Kasumi-1 (cell line): Measurements from ENCODE around the gene SLC25A21.

Source experiments
- DNase-seq, 2 experiments: peaks; one replicate each; lab custom pipeline; 2025; lab: John Stamatoyannopoulos, UW

Gene SLC25A21

DNA sequence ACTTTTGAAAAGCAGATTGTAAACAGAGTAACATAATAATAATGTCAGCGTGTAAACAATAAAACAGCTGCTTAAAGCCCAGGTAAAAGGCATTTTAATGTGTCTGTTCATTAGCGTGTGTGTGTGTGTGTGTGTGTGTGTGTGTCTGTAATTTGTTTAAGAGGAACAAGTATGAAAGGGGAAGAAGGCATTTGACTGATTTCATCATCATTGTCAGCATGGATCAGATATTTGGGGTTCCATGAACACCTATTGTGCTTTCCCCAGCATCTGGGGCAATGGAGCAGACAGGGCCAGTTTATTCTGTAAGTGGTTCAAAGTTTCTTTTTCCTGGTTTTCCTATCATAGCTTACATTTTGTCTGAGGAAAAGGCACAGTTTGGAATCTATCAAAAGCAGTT lies 28.9 kb downstream of the SLC25A21 start:
- DNase-seq: peak; percentile 37 to 52

DNA sequence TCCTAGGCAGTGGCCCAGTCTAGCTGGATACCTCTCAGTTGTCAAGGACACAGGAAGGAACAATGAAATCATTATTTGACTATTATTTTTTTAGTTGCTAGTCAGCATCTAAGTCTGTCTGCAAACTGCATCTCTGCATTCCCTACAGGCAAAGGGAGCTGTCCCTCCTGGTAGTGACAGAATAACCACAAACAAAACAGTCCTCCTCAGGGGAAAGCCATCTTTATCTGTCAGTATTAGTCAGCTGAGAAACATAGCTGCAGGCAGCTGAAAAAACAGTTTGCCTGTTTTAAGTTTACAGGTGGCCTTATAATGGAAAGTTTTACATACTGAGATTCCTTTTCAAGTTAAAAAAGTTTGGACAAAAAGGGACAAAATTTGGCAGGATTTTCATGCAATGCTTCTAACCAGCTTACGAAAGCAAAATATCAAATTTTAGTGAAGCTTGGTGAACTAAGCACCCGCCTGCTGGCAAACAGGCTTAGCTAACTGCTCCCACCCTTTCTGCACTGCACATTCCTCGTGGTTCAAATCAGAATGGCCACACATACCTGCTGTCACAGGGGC lies 29.5 kb downstream of the SLC25A21 start:
- no peak for DNase-seq

DNA sequence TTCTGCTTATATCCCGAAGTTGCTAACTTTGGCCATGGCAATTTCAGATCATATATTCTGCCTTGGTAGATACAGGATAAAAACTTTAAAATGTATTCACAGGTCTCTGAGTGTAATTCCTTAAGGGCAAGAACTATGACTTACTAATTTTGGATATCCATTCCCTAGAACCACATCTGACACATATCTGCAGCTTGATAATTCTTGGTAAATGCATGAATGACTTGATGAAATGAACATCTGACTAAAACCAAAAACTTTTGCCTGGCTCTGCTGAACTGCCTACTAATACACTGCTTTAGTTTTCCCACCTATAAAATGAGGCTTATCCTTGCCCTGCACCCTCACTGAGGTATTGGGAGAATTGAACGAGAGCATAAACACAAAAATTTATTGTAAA lies 32.2 kb downstream of the SLC25A21 start:
- DNase-seq: no peak

DNA sequence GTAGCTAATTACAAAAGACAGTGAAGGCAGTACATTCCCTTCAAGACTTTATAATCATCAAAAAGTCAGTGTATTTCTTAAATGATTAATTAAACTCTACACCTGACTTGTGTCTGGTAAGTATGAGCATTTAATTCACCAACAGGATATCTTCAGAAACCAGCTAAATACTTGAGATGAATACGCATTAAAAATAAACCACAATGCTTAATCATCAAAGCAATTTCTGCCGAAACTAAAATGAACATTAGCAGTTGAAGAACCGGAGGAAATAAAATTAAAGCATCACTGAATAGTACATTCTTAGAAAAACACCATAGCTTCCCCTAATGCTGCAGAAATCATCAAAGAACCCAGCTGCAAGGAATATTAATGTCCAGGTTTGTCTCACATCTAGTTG lies 32.7 kb downstream of the SLC25A21 start:
- DNase-seq: no peak

DNA sequence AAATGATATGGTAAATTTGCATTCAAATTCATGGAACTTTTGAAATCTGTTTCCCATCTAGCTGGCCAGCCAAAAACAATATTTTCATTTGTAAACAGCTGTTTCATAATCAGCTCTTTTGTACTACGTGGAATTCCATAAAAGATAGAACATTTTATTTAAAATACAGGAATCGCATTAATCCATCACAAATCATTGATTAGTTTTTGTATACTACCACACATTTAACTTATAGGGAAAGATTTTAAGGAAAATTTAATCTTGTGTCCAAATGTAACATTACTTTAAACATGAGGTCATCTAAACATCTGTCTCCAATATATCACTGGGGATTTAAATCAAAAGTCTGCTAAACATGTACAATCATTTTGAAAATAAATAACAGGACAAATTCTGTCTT lies 33.5 kb downstream of the SLC25A21 start:
- DNase-seq: no peak

DNA sequence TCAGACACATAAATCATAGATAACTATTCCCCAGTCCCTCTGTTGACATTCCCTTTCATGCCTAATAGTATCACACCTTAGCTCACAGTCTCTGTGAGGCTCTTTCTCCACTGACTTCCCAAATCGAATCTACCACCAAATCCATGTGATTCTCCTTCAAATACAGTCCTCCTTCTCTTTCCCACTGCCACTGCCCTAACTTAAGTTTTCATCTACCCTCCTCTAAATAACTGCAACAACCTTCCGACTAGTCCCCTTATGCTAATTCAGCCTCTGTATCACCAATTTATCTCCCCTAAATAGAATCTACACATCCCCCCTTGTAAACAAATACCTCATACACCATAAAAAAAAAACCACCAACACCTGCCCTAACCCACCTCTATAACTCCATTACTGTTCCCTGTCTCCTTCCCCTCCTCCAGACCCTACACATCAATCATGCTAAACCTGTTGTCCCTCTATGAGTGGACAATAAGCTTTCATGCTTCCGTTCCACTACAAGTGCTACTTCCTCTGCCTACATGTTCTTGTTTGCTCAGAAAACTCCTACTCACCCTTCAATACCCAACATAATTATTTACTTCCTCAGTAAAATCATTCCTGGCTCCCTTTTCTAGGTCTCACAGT lies 39.0 kb downstream of the SLC25A21 start:
- DNase-seq: no peak

DNA sequence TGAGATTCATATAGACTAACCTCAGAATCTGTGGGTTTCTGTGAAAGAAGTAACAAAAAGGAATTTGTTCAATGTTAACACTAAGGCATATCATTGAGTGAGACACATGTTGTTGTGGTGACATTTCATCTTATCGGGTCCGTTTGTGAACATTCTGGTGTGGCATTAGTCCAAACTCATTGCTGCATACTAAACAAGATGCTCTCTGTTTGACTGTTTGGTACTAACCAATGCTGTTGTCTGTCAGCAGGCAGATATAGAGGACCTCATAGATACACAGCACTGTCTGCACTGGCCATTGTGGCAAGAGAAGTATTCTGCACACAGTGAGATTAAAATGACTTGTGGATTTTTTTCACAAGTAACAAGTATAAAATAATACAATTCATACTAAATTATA lies 41.2 kb downstream of the SLC25A21 start:
- DNase-seq: no peak

DNA sequence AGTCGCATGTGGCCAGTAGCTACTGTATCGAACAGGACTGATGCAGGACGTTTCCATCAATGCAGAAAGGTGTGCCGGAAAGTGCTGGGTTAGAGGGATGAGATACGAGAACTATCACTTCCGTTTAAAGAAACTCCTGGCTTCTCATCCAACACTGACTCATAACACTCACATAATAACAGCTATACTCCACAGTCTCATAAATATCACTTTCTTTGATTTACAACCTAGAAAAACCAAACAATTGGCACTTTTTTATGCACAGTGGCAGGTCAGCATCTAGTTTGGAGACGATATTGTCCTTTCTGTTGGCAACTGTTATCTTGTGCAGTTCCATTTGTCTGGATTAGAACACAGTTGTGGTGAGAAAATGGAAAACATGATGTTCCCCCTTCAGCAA lies 43.4 kb downstream of the SLC25A21 start:
- no peak for DNase-seq

DNA sequence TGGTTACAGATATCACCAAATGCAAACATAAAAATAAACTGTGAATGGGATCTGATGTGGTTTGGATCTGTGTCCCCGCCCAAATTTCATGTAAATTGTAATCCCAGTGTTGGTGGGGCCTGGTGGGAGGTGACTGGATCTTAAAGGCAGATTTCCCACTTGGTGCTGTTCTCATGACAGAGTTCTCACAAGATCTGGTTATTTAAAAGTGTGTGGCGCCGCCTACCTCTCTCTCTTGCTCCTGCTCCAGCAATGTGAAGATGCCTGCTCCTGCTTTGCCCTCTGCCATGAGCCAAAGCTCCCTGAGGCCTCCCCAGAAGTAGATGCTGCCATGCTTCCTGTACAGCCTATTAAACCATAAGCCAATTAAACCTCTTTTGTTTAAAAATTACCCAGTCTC lies 47.8 kb downstream of the SLC25A21 start:
- DNase-seq: no peak

DNA sequence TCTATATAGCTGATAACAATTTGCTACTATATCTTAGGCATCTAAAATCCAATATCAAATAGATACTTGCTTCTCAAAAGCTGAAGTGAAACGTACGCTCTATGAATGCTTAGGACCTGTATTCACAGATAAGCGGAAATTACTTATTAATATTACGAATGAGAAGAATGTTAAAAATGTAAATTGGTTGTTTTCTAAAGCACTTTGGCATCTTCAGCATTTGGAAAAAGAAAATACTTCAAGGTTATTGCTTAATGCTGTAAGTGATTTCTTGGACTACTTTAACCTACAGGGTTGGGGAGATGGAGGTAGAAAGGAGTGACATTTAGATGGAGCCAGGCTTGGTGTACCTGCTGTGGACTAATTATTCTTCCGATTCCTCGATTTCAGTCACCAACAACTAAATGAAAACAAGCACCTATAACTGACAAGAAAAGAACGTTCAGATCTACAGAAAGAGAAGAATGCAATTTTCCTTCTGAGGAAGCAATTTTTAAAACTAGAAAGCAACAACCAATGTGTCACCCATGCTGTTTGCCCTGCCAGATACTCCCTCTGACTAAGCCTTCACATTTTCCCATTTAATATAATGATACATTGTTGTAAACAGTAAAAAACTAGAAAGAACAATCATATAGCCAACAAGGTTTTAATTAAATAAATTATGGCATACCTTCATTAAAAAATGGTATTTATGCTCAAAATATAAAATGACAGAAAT lies 49.3 kb downstream of the SLC25A21 start:
- no peak for DNase-seq

DNA sequence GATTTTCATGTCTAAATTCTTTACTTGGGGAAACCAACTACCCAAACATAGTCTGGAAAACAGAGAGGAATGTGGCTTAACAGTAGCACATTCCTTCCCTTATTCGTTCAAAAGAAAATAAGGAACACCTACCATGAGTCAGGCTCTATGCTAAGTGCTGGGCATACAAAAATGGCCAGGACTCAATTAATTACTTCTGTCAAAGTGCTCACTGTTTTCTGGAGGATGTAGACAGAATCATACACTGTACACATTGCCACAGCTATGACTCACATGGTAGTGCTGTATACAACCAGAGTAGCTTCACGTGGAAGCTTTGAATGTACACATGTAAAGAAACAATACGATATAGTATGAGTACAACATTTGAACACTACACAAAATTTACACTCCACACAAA lies 50.1 kb downstream of the SLC25A21 start:
- no peak for DNase-seq

DNA sequence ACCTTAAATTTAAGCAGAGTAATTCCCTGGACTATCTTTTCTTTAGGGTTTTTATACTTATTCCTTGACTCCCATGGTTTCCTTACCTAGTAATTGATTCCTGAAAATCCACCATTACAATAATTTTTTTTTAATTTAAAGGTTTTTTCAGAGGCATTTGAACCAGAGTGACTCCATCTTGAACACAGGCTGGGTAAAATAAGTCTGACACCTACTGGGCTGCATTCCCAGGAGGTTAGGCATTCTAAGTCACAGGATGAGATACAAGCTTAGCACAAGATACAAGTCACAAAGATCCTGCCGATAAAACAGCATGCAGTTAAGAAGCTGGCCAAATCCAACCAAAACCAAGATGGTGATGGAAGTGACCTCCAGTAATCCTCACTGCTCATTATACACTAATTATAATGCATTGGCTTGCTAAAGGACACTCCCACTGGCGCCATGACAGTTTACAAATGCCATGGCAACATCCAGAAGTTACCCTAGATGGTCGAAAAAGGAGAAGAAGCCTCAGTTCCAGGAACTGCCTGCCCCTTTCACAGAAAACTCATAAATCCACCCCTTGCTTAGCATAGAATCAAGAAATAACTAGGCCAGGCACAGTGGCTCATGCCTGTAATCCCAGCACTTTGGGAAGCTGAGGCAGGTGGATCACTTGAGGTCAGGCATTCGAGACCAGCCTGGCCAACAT lies 53.6 kb downstream of the SLC25A21 start:
- no peak for DNase-seq

DNA sequence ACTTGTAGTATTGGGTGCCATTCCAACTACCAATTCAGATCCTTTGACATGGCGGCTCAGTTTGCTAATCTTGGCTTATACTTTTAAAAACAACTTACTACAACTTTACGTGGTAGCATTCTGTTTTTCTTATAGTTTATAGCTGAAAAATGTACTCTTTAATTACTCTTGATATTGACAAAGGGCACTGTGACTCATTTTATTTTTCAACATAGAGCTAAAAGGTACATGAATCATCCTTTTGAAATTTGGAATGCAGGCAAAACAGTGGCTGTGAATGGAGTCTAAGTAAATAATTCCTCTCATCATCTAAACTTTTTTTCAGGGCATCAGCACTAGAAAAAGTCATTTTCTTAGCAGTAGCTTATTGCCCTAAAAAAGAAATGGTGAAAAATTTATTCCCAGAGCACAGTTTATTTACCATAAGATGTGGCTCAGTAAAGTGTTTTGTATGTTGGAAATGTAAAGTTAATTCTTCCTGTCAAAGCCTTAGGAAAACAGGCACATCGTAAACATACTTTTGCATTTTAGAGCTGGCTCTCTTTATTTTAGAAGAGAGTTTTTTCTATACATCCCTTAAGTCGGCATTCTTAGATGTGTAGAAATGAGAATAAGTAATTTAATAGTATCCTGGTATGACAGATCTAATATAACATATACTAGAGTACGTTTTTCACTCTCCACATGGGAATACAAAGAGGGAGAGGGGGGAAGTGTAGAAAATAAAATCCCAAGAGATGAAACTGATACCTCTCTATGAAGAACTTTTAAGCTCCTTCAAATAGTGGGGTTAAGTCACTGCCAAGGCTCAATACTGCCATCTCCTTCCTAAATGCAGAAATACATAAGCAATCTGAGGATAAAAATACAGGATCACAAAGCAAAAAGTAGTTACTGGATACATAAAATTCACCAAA lies 55.2 kb downstream of the SLC25A21 start:
- DNase-seq: peak in 1 of 2 experiments; percentile 12

DNA sequence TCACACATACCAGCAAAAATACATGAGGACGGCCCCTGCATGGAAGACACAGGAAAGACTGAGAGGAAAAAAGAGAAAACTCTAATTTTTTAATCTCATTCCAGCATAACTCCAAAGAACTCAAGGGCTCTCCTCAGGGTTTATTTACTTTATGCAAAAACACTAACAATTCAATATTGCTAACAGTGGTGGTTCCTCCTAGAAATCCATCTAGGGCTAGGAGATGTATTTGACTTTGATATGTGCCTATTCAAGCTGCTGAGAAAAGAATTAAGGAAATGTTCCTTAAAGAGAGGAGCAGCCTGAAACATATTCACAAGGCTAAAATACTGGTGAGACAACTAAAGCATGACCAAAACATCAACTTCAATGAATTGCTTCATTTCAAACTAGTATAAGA lies 57.0 kb downstream of the SLC25A21 start:
- no peak for DNase-seq

DNA sequence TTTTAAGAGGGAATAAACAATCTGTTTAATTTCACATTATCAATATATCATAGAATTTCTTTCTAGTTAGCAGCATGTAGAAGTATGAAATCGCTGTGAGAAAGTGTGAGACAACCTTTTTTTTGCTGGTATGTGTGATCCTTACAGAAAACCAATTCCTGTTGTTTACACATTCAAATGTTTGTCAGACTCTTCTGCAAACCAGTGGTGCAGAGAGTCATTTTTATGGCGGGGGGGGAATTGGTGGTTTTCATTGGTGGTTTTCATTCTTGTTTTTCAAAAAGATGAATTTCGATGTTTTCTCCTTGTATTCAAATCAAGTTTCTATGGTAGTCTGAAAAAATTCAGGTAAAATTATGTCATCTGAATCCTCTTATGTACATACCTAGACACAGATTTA lies 57.8 kb downstream of the SLC25A21 start:
- no peak for DNase-seq

DNA sequence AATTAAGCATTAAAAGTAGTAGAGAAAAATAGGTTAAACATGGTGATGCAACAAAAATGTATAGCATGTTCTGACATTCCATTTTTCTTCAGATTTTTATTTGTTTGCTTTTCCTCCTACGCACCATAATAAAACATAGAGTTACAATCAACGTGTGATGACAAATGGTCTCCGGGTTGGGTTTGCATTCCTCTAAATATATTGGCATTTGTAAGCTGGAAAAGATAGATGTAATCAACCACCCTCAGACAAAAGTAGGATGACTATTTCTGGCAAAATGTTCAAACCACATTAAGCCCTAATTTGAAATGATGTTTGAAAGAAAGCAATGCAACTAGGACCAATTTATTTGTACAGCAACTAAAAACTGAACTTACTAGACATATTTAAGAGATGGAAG lies 58.4 kb downstream of the SLC25A21 start:
- no peak for DNase-seq

DNA sequence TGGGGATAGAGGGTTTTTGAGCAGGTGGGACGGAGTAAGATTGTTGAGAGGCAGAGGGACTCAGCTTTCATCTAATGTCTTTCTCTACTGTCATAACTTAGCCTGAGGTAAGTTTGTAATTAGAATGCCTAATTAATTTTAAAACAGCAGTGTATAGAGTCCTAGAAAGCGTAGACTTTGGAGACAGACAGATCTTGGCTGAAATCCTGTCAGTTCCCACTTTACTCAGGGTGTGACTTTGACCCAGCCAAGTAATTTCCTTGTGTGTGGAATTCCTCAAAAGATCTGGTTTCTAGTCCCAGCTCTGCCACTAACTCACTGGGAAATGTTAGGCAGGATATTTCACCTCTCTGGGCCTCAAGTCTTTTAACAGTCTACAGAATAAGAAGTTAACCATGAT lies 74.3 kb downstream of the SLC25A21 start:
- no peak for DNase-seq

DNA sequence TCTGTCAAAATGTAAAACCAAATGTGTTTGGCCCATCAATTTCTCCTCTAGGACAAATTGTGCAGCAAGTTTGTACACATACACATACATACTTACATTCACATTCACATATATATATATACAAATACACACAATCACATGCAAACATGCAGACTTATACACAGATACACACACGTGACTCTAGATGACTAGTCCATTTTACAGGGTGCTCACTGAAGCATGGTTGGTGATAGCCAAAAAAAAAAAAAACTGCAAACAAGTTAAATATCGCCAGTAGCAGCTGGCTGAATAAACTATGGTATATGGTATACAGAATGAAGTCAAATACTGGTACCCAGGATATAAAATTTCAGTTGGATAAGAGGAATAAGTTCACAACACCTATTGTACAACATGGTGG lies 77.9 kb downstream of the SLC25A21 start:
- no peak for DNase-seq

DNA sequence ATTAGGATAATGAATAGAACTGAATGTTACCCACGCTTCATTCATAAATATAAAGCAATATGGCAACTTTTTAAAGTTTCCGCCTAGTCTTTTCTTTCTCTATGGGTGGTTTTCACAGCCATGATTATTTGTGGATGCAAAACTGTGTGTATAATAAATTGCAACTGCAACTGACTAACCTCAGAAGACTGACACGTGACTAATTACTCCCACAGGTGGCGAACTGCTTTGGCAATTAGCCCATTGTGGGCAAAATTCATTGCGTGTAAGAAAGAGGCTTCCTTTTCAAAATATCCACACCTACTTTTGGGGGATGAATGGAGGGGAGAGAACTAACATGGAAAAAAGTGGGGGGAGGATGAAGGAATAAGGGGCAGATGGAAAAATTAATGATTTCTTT lies 79.0 kb downstream of the SLC25A21 start:
- DNase-seq: no peak

DNA sequence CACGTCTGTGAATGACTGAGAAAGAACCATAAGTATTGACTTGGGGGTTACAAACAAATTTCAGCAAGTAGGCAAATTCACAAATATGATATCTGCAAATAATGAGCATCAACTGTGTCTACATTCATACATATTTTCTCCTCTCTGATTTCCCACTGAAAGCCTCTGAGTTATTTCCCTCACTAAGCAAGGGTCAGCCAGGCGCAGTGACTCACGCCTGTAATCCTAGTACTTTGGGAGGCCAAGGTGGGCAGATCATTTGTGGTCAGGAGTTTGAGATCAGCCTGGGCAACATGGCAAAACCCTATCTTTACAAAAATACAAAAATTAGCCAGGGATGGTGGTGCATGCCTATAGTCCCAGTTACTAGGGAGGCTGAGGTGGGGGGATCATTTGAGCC lies 80.8 kb downstream of the SLC25A21 start:
- DNase-seq: no peak

DNA sequence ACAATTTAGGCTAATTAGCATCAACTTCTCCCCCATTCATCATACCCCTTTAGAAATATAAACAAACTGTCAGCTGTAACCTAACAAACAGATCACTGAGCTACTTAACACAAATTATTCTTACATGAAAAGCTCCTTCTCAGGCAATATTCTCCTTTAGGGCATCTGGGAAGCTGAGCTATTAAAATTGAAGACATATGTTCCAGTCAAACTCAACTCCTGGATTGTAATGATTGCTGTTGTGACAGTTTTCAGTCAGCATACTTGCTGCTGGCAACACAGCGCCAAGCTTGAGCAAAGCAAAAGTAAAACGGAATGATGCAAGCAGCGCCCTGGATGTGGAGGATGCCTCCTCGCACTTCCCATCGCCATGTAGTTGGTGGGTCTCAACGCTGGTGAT lies 82.4 kb downstream of the SLC25A21 start:
- no peak for DNase-seq

DNA sequence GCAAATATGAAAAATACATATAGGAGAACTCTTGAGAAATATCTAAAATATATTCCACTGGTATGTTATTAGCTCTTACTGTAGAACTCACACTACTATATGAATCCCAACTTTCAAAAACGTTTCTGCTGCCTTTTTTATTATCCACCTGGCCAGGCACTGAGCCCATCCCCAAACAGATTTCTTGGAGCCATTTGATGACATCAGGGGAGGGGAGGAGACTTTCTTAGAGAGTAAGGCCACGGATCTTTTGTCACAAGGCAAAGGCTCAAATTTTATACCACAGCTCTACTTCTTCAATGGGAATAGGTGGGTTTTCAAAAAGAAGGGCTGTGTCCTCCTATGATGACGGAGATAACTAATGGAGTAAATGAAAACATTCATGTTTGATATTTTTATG lies 83.0 kb downstream of the SLC25A21 start:
- no peak for DNase-seq
